Endothelial cell of umbilical vein (primary cell): ENCODE measurements around the gene AIM2.

Source experiments
- EZH2 ChIP-seq: IDR thresholded peaks from 2 replicates; pipeline ENCODE4 v1.6.1; 2012; ENCODE audit warnings: borderline replicate concordance, low read depth, mild to moderate bottlenecking, moderate library complexity, low read length, inconsistent platforms; ENCODE audit not compliant: severe bottlenecking
- FOS ChIP-seq: IDR thresholded peaks from 2 replicates; pipeline ENCODE4 v1.6.1; 2011; ENCODE audit warnings: mild to moderate bottlenecking, low read length, moderate library complexity, borderline replicate concordance; ENCODE audit not compliant: insufficient read depth
- GATA2 ChIP-seq: IDR thresholded peaks from 2 replicates; pipeline ENCODE4 v1.7.0; 2011; ENCODE audit warnings: low read depth, mild to moderate bottlenecking, moderate library complexity, mixed read lengths, low read length; ENCODE audit not compliant: insufficient read length, insufficient read depth
- POLR2AphosphoS5 ChIP-seq: IDR thresholded peaks from 2 replicates; pipeline ENCODE4 v1.6.1; 2012; ENCODE audit warnings: low read depth, mild to moderate bottlenecking, control low read depth, low read length, moderate library complexity; ENCODE audit not compliant: insufficient read depth
- TF ChIP-seq, protein P1 (sequence below), 2 donors: IDR thresholded peaks; 1 replicate in 1 of 2; 2 replicates in 1 of 2; pipeline ENCODE4 v1.5.1; 2011; ENCODE audit warnings: low read length in 2 of 2, mild to moderate bottlenecking in 2 of 2, moderate library complexity in 2 of 2, control low read depth in 1 of 2, inconsistent platforms in 1 of 2, low read depth in 1 of 2; ENCODE audit not compliant: insufficient read depth in 1 of 2; ENCODE audit errors: extremely low read depth in 1 of 2
- TF ChIP-seq, protein P2 (sequence below): IDR thresholded peaks from 2 replicates; pipeline ENCODE4 v1.6.1; 2011; ENCODE audit not compliant: insufficient read depth, insufficient read length

DNA sequence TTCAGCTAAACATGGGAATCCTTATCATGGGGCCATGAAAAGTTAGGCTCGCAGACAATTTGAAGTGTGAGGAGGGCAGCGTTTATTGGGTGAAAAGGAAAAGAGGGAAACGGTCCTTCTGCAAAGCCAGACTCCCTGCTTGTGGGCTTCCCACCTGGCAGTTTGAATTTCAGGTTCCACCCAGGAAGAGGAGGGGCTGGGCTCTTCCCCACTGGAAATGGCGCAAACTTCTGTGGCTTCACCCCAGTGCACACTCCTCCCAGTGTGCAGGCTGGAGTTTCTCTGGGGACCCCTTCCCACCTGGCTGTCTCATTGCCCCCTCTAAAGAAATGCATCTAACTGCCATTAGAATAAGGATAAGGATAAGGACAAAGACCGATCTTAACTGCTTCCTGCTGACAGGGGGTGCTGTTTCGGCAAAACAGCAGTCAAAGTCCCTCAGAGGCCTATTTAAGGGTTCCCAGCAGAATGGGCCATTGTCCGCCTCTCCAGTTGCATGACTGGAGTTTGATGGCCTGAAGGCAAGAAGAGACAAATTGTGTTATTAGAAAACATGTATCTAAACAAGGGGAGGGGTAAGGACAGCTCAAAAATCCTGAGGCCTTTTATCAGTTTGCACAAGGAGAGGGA lies 20.4 kb downstream of the AIM2 start:
- TF ChIP-seq EZH2, result no peak
- TF ChIP-seq, protein P1, sequence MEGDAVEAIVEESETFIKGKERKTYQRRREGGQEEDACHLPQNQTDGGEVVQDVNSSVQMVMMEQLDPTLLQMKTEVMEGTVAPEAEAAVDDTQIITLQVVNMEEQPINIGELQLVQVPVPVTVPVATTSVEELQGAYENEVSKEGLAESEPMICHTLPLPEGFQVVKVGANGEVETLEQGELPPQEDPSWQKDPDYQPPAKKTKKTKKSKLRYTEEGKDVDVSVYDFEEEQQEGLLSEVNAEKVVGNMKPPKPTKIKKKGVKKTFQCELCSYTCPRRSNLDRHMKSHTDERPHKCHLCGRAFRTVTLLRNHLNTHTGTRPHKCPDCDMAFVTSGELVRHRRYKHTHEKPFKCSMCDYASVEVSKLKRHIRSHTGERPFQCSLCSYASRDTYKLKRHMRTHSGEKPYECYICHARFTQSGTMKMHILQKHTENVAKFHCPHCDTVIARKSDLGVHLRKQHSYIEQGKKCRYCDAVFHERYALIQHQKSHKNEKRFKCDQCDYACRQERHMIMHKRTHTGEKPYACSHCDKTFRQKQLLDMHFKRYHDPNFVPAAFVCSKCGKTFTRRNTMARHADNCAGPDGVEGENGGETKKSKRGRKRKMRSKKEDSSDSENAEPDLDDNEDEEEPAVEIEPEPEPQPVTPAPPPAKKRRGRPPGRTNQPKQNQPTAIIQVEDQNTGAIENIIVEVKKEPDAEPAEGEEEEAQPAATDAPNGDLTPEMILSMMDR (IDR thresholded peaks at IDR 0.05; ENCODE audit: extremely low read depth in 1 of 2, insufficient read depth in 1 of 2, low read depth in 1 of 2, low read length in 2 of 2), result peak in 1 of 2 donors; percentile 12
- TF ChIP-seq GATA2, result no peak
- TF ChIP-seq POLR2AphosphoS5, result no peak
- TF ChIP-seq FOS, result no peak
- TF ChIP-seq, protein P2, sequence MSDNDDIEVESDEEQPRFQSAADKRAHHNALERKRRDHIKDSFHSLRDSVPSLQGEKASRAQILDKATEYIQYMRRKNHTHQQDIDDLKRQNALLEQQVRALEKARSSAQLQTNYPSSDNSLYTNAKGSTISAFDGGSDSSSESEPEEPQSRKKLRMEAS, result no peak
